ENCODE data around the gene PROK1. TPM values are rescaled to one million over a fixed set of nuclear protein-coding genes. Genes with fewer than 3 reads are reported as not detected.
A peak's percentile ranks its signal among the peaks of the same experiment; 100 is the strongest.

Gene PROK1
- total and polyA plus RNA-seq, 8 donors: 0.12 to 0.53 TPM; not detected in 6

- intact Hi-C loops (cut with DNase I): no loop called here
- no peaks in the 10 kb centered on the region for H3K9me3 ChIP-seq
- ATAC-seq (peak in 1 of 4 donors; percentile 18), FAIRE-seq (no peak), DNase-seq (peak in 1 of 6 donors; percentile 57)
- H3K4me3 ChIP-seq: no peak overlapping the region
- H3K36me3 ChIP-seq: no peaks in the 10 kb centered on the region
- TF ChIP-seq, protein P1, sequence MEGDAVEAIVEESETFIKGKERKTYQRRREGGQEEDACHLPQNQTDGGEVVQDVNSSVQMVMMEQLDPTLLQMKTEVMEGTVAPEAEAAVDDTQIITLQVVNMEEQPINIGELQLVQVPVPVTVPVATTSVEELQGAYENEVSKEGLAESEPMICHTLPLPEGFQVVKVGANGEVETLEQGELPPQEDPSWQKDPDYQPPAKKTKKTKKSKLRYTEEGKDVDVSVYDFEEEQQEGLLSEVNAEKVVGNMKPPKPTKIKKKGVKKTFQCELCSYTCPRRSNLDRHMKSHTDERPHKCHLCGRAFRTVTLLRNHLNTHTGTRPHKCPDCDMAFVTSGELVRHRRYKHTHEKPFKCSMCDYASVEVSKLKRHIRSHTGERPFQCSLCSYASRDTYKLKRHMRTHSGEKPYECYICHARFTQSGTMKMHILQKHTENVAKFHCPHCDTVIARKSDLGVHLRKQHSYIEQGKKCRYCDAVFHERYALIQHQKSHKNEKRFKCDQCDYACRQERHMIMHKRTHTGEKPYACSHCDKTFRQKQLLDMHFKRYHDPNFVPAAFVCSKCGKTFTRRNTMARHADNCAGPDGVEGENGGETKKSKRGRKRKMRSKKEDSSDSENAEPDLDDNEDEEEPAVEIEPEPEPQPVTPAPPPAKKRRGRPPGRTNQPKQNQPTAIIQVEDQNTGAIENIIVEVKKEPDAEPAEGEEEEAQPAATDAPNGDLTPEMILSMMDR (IDR thresholded peaks at IDR 0.05): no peak
- H3K4me1 ChIP-seq: no peaks in the 10 kb centered on the region
- 59 to 70% methylated on average over 9 of the region's 9 CpGs for WGBS, 2 donors
- no peaks in the 10 kb centered on the region for H3K27me3 ChIP-seq
- no peak overlapping the region for H3K27ac ChIP-seq
Observed at GRCh38 chr1:110425612-110426152, 25.3 kb upstream of the PROK1 start.

DNA sequence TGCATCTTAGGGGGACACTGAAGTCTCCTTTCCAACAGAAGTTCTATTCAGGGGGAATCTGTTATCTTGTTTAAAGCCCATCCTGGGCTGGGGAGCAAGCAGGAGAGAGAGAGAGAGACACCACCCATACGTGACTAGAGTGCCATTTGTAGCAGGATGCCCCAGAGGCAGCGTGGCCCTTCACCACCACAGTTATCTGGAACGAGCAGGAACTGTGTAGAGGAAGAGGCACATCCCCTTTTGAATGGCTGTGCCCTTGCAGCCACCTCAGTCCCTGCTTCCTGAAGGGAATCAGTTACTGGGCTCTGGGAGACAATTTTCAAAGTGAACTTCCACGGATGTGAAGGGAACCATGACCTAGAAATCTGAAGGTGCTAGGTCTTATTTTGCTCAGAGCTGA, 24.1 kb upstream of the PROK1 start:
- no peak overlapping the region for H3K27ac ChIP-seq
- no peaks in the 10 kb centered on the region for H3K9me3 ChIP-seq
- WGBS, 2 donors: 51 to 59% methylated on average over 4 of the region's 4 CpGs
- ATAC-seq: no peak
- intact Hi-C loops (cut with DNase I): no loop called here
- TF ChIP-seq, protein P1 (IDR thresholded peaks at IDR 0.05): no peak
- H3K36me3 ChIP-seq: no peaks in the 10 kb centered on the region
- DNase-seq: no peak
- no peak overlapping the region for H3K4me3 ChIP-seq
- no peaks in the 10 kb centered on the region for H3K27me3 ChIP-seq
- FAIRE-seq: no peak
- H3K4me1 ChIP-seq: no peaks in the 10 kb centered on the region

DNA sequence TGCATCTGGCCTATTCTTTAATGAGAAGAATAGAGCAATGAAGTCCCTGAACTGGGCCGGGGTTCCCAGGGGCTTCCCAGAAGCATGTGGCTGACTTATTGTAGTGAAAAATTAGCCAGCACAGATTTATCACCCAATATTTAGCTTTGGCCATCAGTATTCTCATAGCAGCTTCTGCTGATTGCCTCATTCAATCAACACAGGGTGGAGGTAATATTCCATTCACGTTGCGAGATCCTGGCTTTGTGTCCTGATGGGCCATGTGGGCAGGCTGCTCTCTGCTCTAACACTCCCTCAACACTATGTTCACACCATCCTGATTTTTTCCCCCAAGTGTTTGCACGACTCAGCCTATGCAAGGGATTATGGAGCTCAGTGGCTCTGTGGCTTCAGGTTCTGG, 22.0 kb upstream of the PROK1 start:
- no peak for FAIRE-seq
- 47 to 51% methylated on average over 4 of the region's 4 CpGs for WGBS, 2 donors
- Histone ChIP-seq H3K4me3 (no peak overlapping the region), H3K36me3 (no peaks in the 10 kb centered on the region), H3K9me3 (no peaks in the 10 kb centered on the region), H3K27ac (no peak overlapping the region), H3K4me1 (no peaks in the 10 kb centered on the region), H3K27me3 (no peaks in the 10 kb centered on the region)
- intact Hi-C loops (cut with DNase I): no loop called here
- no peak for ATAC-seq
- no peak for DNase-seq
- TF ChIP-seq, protein P1 (IDR thresholded peaks at IDR 0.05): no peak

GRCh38 chr1:110430366-110430765, 20.6 kb upstream of the PROK1 start:
- 41 to 42% methylated on average over 6 of the region's 6 CpGs for WGBS, 2 donors
- H3K4me1 ChIP-seq: no peaks in the 10 kb centered on the region
- TF ChIP-seq, protein P1 (IDR thresholded peaks at IDR 0.05): no peak
- H3K36me3 ChIP-seq: no peaks in the 10 kb centered on the region
- no peaks in the 10 kb centered on the region for H3K27me3 ChIP-seq
- FAIRE-seq (no peak), ATAC-seq (no peak), DNase-seq (no peak)
- H3K27ac ChIP-seq: no peak overlapping the region
- H3K4me3 ChIP-seq: no peak overlapping the region
- H3K9me3 ChIP-seq: no peaks in the 10 kb centered on the region
- intact Hi-C loops (cut with DNase I): no loop called here

DNA sequence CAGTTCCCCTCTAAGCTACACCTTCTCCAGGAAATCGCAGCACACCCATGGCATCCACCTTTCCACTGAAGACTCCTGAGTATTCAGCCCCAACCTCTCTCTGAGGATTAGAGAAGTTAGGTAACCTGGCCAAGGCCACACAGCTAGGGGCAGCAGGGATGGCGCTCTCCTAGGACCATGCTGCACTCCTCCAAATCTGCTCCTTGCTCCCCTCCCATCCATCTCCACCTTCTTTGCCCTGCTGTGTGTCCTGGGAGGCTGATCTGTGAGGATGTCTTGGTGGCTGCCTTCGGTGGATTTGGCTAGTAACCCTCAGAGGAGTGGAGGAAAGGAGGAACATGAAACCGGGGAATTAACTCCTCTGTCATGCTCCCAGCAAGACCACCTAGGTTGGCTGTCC, 20.0 kb upstream of the PROK1 start:
- Histone ChIP-seq H3K36me3 (no peaks in the 10 kb centered on the region), H3K4me3 (no peak overlapping the region), H3K27me3 (no peaks in the 10 kb centered on the region), H3K4me1 (no peaks in the 10 kb centered on the region), H3K9me3 (no peaks in the 10 kb centered on the region), H3K27ac (no peak overlapping the region)
- TF ChIP-seq, protein P1 (IDR thresholded peaks at IDR 0.05): no peak
- intact Hi-C loops (cut with DNase I): no loop called here
- no peak for ATAC-seq
- no peak for FAIRE-seq
- WGBS, 2 donors: 61 to 68% methylated on average over 4 of the region's 4 CpGs
- DNase-seq: no peak

Measured in pancreas (tissue), 10 donors.